HuH-7 (cell line): Measurements from ENCODE around the gene CEACAM16.
A peak's percentile ranks its signal among the peaks of the same experiment; 100 is the strongest.

ENCODE experiments used
- DNase-seq: peaks from one replicate; pipeline ENCODE4 v3.0.0; 2011; ENCODE audit warnings: low spot score

Gene CEACAM16

GRCh38 chr19:44725251-44725650 lies 26.3 kb downstream of the CEACAM16 start:
- DNase-seq = peak; percentile 73

GRCh38 chr19:44725684-44726083 lies 26.7 kb downstream of the CEACAM16 start:
- peak; percentile 5 for DNase-seq

- no peak for DNase-seq
Observed at GRCh38 chr19:44726465-44726864, 27.5 kb downstream of the CEACAM16 start.

GRCh38 chr19:44728178-44728577 lies 29.2 kb downstream of the CEACAM16 start:
- no peak for DNase-seq

- DNase-seq = no peak
Observed at GRCh38 chr19:44729516-44730033, 30.6 kb downstream of the CEACAM16 start.

- no peak for DNase-seq
Observed at GRCh38 chr19:44731081-44731480, 32.1 kb downstream of the CEACAM16 start.

- DNase-seq = no peak
Observed at GRCh38 chr19:44731622-44732021, 32.7 kb downstream of the CEACAM16 start.

GRCh38 chr19:44732235-44733014 lies 33.5 kb downstream of the CEACAM16 start:
- no peak for DNase-seq

GRCh38 chr19:44734357-44734756 lies 35.4 kb downstream of the CEACAM16 start:
- no peak for DNase-seq

- no peak for DNase-seq
Observed at GRCh38 chr19:44735011-44735410, 36.1 kb downstream of the CEACAM16 start.

- no peak for DNase-seq
Observed at GRCh38 chr19:44737238-44738071, 38.5 kb downstream of the CEACAM16 start.

GRCh38 chr19:44738136-44738535 lies 39.2 kb downstream of the CEACAM16 start:
- DNase-seq = no peak

- no peak for DNase-seq
Observed at GRCh38 chr19:44738603-44739558, 39.9 kb downstream of the CEACAM16 start.

GRCh38 chr19:44740351-44740824 lies 41.4 kb downstream of the CEACAM16 start:
- DNase-seq = no peak

GRCh38 chr19:44741258-44741731 lies 42.3 kb downstream of the CEACAM16 start:
- no peak for DNase-seq

- peak; percentile 56 for DNase-seq
Observed at GRCh38 chr19:44741841-44742329, 42.9 kb downstream of the CEACAM16 start.

- no peak for DNase-seq
Observed at GRCh38 chr19:44742330-44743061, 43.5 kb downstream of the CEACAM16 start.

GRCh38 chr19:44744871-44745332 lies 46.0 kb downstream of the CEACAM16 start:
- no peak for DNase-seq

GRCh38 chr19:44745341-44745831 lies 46.4 kb downstream of the CEACAM16 start:
- DNase-seq = peak; percentile 72

- no peak for DNase-seq
Observed at GRCh38 chr19:44745887-44746600, 47.1 kb downstream of the CEACAM16 start.
